HG03575 (cell line): ENCODE results near the gene PHF5A.
"Not testable (repeated sequence)": the region's sequence is repeated elsewhere in the genome, so short reads cannot be mapped to it uniquely, and the experiment has no call there.

Experiments used
- ATAC-seq: cut with Tn5 transposase; IDR thresholded peaks from one replicate; pipeline ENCODE4 v1.9.1; 2021; ENCODE audit not compliant: unreplicated experiment, insufficient number of reproducible peaks, low FRiP score; ENCODE audit errors: extremely low read depth

Gene PHF5A

DNA sequence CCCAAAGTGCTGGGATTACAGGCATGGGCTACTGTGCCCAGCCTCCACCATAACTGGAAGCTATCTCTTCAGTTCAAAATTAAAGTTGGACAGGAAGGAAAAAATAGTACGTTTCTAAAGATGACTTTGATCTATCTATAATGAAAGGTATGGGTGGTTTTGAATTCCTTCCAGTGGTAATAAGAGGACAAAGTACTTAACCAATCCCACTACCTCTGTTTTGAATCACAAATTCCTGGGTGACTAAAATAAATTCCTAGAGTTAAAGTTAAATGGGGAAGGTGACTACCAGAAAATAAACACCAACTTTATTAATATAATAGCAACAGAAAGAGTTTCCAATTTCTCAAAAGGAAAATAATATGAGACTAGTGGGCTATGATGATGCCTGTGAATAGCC is 9.1 kb downstream of the PHF5A start:
- ATAC-seq, result no peak

DNA sequence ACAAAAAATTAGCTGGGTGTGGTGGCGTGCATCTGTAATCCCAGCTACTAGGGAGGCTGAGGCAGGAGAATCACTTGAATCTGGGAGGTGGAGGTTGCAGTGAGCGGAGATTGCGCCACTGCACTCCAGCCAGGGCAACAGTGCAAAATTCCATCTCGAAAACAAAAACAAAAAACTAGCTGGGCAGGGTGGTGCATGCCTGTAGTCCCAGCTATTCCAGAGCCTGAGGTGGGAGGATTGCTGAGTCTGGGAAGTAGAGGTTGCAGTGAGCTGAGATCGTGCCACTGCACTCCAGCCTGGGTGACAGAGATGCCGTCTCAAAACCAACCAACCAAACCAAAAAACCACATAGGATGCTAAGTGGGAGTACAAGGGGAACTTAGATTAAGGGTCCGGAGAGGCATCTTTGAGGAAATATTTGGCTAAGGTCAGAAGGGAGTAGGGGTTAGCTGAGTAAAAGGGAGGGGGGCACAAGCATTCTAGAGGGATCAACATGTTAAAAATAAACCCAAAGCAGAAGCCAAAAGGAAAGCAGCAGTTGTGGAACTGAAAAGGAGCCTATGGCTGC is 10.2 kb downstream of the PHF5A start:
- no peak for ATAC-seq

DNA sequence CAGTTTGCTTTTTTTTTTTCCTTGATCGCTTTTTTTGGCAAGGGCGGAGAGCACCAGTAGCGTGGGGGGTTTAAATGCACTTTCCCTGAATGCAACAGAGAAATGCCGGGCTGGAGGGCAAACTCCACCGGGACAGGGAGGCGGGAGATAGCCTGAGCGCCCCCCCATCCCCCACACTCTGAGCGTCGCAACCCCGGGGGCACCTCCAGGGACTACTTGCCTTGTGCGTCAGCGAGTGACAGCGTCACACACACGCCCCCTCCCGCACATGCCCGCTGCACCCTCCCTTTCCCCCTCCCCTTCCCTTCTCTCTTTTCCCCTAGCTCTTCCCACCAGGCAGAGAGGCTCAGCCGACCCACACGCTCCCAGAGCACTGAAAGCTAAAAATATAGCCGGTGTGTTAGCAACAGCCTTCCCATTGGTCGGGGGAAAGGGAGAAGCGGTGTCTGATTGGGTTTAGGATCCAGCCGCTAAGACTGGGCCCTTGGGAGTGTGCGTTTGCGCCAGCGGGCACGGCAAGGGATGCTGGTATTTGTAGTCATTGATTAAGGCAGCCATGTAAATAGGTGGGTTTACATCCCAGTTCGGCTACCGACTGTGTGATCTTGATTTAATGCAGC is 20.2 kb downstream of the PHF5A start:
- ATAC-seq, result no peak

DNA sequence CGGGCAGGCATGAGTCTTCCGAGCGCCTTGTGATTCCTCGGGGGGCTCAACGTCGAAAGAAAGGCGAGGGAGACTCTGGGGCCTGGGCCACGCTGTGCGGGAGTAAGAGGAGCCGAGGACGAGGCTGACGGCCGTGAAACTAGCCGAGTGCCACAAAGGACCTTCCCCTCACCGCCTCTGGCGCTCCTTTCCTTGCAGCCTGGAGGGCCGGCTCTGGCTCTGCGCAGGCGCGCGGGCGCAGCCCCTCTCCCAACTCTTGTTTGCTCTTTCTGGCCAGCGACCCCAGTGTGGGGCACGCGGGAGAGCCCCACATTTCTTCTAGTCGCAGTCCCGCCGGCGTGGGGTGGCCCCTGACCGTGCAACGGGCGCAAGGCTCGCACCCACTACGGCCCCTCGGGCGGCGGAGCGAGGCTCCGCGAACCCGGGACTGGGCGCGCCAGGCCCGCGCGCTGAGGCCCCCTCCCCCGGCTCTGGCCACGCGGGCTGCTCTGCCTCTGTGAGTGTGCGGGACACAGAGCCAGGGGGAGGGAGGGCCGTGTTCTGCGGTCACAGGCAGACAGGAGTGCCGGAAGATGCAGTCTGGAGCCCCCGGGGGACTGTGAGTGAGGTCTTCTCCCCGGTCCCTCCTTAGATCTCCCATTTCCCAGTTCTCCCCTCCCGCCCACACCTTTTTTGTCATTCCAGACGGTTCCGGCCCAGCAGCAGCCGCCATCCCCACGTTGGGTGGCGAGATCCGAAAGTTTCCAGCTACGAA is 20.9 kb downstream of the PHF5A start:
- ATAC-seq, result no peak

DNA sequence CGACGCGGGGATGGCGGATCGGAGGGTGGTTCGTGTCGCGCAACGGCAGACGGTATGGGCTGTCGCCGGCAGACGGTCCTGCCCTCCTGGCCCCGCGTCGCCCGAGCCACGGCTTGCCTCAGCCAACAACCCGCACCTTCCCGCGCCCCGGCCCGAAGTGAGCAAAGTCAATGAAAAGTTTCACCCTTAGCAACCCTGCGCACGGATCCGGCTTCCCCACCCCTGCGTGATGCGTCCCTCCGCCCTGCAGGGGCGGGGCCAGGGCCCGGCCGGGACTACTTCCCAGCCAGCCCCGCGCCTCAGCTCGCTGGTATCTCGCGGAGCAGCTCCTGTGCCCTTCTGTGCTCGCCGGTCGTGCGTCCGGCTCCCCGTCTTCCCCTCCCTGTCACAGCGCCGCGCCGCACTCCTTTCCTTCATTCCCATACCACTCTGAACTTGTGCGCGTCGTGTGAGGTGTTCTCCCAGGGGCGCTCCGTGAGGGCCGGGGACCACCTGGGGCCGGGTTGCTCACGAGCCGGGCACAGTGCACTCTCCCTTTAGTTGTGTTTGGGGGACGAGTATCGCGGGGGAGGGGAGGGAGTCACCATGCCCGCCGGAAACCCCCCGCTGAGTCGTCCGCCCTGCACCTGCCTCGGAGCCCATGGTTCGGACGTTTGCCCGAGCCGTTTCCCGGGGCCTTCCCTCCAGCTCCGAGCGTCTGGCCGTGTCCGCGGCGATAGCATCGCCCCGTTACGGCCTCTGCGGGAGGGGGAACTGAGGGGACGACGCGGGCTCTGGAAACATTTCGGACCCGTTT is 21.7 kb downstream of the PHF5A start, which contains the start of gene TOB2:
TSS of gene TOB2 (minus strand) at position 163 of the 796 bp plus-strand sequence. CDS start 9,456 bp downstream, outside the sequence.
- no peak for ATAC-seq

- no peak for ATAC-seq
Observed at GRCh38 chr22:41446057-41446501, 22.4 kb downstream of the PHF5A start.

- ATAC-seq, result no peak
Observed at GRCh38 chr22:41445129-41446056, 23.1 kb downstream of the PHF5A start.

DNA sequence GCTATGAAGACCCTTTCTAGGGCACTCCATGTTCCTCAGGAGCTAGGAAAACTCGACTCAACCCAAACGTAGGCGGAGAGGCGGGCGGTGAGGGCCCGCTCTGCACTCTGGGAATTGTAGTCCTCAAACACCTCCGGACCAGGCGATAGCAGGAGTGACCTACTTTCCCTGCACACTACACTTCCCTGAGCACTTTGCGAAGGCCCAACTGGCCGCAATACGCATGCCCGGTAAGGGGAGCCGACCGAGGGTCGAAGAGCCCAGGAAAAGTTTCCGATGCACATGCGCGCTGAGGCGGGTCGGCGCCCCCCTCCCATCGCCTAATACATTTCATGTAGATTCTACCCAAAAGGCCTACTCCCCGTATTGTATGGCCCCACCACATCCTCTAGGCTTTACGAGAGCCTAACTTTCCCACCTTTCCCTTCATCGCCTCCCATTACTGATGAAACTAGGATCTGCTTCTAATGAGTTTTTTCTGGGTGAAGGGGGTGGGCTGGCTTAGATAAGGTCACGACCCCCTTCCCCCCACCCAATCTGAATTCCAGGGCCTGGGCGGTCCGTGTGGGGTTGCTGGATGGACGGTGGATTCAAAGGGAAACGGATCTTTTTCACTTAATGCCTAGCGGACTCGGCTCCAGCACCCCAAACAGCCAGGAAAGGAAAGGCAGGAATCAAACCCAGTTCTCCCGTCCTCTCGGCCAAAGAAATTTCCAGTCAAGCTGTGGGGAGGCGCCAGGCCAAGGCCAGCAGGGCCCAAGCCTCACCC is 23.9 kb downstream of the PHF5A start:
- no peak for ATAC-seq

- ATAC-seq, result no peak
Observed at GRCh38 chr22:41442240-41442792, 26.2 kb downstream of the PHF5A start.

GRCh38 chr22:41440511-41440910 is 28.0 kb downstream of the PHF5A start:
- not testable (repeated sequence) for ATAC-seq

DNA sequence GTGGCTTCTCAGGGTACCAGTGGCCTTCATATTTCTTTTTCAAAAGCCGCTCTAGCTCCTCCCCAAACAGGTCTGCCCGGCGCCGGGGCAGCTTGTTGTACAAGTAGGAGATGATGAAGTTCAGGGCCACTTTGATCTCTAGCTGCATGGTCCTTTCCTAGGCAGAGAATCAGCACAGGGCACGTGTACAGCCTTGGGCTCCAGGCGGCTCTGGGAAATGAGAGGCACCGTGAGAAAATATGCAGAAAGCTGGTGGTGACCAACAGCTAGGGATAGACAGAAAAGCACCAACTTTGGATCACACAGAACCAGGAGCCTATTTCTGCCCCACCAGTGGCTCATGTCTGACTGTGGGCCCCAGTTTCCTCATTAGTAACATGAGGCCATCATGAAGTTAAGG is 31.3 kb downstream of the PHF5A start:
- no peak for ATAC-seq

DNA sequence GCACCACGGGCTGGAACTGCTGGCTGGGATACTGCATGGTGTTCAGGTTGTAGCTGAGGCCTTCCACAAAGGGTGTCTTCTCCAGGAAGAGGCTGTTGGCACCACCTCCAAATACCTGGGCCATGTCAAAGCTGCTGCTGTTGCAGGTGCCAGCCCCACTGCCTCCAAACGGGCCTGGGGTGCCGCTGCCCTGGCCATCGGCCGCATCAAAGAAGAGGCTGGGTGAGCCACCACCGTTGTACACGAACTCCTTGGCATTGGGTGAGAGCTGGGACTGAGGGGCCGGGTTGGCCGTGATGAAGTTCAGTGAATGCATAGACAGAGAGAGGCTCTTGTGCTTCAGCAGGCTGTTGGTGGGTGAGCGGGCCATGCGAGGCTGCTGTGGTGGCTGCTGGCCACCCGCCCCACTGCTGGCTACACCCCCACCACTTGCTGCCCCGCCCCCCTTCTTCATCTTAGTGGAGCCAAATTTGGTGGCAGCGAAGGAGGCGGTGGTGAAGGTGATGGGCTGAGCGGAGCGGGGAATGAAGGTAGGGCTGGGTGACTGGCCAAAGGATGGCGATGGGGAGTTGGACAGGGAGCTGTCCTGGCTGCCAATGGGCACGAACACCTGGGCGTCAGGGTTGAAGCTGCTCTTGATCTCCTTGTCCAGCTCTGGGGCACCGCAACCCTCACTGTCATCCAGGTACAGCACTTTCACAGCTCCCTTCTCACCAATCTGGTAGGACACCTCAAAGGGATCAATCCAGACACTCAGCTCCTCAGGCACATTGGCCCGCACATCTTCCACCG is 32.0 kb downstream of the PHF5A start:
- ATAC-seq, result no peak

- no peak for ATAC-seq
Observed at GRCh38 chr22:41435560-41435959, 32.9 kb downstream of the PHF5A start.

DNA sequence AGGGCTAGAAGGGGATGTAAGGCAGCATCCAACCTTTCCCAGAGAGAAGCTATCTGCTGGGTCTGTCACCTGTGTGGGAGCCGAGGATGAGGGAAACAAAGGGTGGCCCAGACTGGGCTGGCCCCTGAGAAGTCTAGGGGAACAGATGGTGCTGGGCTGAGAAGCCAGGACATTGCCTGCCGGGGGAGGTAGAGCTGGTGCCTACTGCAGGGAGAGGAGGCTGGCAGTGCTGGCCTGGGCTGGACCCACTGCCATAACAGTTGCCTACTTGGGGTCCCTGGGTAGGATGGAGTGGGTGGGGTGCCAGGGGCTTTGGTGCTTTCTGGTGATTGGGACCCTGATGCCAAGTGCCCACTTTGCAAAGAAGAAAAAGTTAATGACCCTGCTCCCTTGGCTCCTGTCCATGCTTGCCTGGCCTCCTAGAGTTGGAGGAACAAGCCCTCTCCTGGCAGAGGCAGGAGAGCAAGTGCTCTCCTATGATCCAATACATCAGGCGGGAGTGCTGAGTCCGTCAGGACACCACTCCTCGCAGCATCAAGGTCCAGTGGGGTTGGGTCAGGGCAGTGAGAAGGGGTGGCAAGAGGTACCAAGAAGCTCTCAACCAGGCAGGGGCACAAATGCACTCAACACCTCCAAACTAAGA is 34.0 kb downstream of the PHF5A start:
- ATAC-seq, result not testable (repeated sequence)

DNA sequence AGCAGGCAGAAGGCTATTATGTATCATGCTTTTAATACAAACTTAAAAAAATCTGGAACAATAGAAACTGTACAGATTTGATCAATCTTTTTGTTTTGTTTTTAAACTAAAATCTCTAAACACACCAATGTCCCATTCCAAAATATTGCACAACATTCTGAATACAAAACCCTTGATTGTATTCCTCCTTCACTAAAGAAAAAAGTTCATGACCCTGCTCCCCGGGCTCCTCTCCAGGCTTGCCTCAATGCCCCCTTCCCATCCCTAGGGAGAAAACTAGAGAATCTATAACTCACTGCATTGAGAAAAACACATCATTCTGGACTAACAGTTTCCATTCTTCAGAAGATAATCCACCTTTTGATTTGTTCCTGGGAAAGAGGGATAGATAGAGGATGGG is 35.0 kb downstream of the PHF5A start:
- not testable (repeated sequence) for ATAC-seq

GRCh38 chr22:41431656-41432055 is 36.8 kb downstream of the PHF5A start:
- ATAC-seq, result no peak
